Activated CD4-positive, CD25-positive, alpha-beta regulatory T cell (primary cell): ENCODE data around the gene HNRNPUL1.
"Not testable (repeated sequence)": the region's sequence is repeated elsewhere in the genome, so short reads cannot be mapped to it uniquely, and the experiment has no call there.

Source experiments
- DNase-seq, 4 experiments: peaks; one replicate each; lab custom pipeline; 2025; lab: John Stamatoyannopoulos, UW

HNRNPUL1 gene

DNA sequence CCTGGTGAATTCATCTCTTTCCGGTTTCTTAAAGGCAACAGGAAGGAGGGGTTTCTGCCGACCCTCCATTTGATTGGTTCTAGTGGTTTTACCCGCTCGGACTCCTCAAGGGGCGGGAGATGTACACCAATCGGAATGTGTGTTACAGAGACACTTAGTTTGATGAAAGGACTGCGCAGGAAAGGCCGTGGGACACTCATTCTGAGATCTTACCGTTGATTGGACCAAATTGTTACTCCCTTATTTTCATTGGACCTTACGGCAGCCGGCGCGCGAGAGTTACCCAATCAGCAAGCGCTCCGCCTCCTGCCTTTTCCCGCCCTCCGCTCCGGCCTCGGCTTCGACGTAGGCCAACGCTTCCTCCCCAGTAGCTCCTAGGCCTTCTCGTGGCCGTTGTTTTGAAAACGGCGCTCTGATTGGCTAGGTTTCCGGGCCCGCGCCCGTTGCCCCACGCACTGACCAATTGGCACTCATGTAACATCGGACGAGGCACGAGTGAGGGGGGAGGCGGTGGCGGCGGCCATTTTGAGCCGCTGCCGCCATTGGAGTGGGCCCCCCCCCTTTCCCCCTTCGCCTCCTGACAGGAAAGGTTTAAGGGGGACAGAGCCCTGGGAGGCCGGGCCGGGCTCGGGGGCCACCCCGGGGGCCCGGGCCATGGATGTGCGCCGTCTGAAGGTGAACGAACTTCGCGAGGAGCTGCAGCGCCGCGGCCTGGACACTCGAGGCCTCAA is at the start of gene HNRNPUL1:
Gene HNRNPUL1 (plus strand): TSS at position 523 of the 731 bp plus-strand sequence. CDS start 132 bp downstream, at position 655.
- peak; percentile 96 to 98 (median 97) for DNase-seq

DNA sequence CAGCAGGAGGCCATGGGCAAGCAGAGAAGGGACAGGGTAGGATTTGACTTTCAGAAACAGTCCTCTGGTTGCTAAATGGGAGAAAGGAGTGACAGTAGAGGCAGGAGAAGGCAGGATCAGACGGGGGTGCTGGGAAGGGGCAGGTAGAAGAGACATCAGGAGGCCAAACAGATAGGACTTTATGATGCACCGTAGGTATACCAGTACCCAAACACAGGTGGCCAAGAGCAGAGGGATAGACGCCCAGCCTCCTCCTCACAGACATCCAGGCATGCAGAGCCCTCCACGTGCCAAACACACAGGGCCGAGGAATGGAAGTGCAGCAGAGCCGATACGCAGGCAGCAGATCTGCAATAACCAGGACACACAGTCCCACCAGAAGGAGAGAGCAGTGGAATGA is 46.4 kb upstream of the HNRNPUL1 start:
- no peak for DNase-seq

DNA sequence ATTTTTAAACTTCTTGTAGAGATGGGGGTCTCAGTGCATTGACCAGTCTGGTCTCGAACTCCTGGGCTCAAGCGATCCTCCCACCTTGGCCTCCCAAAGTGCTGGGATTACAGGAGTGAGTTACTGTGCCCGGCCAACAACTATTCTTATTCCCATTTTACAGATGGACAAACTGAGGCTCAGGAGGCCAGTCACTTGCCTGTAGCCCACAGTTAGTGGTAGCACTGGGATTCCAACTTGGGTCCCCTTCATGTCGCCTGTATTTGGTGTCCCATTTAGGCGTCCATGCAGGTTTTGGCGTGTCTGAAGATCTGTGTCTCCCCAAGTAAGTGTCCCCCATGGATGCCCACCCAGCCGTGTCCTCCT is 45.9 kb upstream of the HNRNPUL1 start:
- no peak for DNase-seq

DNA sequence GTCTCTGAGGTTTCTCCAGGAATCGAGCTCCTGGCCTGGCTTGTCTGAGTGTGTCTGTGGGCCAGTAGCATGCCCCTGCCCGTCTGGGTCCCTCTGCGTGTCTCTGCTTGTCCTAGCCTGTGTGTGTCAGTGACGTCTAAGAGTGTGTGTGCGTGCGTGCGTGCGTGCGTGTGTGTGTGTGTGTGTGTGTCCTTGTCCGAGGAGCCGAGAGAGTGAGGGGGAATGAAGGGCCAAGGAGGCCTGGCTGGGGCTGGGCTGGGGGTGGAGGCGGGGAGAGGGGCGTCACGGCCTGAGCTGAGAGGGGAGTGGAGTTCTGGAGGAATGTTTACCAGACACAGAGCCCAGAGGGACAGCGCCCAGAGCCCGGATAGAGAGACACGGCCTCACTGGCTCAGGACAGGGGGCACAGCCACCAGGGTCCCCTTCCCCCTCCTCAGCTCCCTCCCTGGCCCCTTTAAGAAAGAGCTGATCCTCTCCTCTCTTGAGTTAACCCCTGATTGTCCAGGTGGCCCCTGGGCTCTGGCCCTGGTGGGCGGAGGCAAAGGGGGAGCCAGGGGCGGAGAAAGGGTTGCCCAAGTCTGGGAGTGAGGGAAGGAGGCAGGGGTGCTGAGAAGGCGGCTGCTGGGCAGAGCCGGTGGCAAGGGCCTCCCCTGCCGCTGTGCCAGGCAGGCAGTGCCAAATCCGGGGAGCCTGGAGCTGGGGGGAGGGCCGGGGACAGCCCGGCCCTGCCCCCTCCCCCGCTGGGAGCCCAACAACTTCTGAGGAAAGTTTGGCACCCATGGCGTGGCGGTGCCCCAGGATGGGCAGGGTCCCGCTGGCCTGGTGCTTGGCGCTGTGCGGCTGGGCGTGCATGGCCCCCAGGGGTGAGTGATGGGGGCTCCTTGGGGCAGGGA is 45.3 kb upstream of the HNRNPUL1 start, which contains the start of gene AXL:
Gene AXL (plus strand): TSS at position 609 of the 893 bp plus-strand sequence. CDS start 170 bp downstream, at position 779.
- no peak for DNase-seq

DNA sequence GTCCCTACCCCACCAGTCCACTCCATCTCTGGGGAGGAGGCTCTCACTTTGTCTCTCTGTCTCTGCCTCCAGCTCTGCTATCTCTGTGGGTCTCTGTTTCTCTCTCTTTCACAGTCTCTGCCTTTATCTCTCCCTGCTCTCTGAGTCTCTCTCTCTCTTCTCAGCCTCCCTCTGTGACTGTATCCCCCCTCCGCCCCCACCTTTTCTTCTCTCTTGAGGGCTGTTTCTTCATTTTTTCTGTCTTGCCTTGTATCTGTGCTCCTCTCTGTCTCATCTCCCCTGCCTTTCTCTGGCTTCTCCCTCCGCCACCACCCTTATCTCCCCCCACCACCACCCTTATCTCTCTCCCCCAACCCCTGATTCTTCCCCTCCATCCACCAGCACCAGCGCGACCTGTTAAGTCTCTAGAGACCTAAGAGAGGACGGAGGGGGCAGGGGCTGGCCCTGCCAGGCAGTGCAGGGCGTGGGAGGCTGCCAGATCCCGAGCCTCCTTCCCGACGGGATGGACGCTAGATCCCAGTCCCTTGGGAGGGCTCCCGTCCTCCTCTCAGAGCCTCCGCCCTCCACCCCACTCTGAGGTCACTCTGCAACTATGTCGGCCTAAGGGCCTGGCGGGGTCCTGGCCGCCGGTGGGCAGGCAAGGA is 44.1 kb upstream of the HNRNPUL1 start:
- no peak for DNase-seq

DNA sequence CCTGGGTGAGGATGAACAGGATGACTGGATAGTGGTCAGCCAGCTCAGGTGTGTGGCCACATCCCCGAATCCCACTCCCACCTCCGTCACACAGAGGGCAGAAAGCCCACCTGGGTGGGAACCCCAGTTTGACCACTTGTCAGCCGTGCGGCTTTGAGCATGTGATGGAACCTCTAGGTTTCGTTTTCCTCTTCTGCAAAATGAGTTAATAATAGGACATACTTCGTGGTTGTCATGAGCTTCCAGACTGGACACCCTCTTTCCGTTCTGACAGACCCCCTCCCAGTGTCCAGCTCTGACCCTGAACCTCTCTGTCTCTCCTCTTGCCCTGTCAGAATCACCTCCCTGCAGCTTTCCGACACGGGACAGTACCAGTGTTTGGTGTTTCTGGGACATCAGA is 43.4 kb upstream of the HNRNPUL1 start:
- no peak for DNase-seq

DNA sequence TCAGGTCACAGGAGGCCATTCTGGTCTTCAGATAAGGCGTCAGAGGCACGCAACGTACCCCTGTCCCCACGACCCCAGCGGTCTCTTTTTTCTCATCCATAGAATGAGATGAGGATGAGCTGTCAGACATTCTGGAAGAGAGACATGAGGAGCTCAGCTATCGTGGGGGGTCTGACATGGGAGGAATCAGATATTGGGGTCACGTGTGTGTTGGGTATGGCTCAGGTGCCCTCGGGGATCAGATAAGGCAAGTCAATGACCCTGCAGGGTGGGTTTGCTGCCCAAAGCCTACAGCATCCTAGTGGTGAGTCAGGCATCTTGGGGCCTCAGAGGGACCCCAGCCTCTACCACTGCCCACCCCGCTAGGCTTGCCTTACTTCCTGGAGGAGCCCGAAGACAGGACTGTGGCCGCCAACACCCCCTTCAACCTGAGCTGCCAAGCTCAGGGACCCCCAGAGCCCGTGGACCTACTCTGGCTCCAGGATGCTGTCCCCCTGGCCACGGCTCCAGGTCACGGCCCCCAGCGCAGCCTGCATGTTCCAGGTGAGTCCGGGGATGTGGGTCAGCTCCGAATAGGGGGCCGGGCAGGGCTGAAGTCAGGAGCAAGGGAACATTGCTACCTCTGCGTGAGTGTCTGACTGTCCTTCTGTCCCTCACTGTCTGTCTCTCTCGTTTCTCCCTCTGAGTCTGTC is 42.5 kb upstream of the HNRNPUL1 start:
- no peak for DNase-seq

DNA sequence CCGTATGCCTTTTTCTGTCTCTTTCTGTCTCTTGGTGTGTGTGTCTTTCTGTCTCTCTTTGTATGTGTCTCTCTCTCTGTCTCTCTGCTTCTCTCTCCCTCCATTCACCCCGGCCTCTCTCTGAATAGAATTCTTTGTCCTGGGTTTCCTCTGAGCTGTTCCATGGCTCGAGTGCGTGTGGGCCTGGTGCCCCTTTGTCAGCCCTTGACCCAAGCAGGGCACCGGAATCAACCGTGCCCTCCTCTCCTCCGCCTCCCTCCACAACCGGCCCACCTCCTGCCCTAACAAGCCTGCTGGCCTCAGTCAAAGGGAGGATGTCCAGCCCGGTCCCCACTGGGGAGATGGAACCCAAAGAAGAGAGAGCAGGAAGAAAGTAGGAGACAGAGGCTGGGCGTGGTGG is 41.9 kb upstream of the HNRNPUL1 start:
- no peak for DNase-seq

DNA sequence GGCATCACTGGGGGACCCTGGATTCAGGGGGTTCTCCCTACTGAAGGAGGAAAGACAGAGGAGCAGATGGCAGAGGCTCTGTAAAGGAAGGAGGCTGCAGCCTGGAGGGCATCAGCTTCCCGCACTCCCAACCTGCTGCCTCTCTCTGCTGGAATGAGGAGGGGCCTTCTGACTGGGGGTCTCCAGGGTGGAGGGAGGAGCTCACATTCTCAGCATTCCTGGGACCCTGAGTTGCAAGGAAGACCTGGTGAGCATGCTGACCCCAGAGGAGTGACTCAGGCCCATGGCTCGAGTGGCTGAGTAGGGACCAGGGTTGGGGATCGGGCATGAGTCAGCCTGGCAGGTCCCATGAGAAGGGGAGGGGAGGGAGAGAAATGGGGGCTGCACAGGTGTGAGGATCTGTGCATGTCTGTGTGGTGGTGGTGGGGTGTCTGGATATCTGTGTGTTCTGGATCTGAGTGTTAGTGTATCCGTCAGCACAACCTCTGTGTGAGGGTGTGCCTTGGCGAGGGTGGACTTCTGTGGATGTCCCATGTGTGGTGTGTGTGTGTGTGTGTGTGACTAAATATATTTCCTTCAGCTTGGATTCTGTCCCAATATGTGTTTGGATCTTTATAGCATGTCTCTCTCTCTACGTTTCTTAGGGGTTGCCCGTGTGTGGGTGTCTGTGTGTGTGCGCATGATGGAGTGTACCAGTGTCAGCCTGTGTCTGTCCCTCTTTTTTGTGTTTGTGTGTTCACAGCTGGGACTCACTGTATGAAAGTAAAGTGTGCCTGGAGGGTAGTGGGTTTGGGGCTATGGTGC is 40.5 kb upstream of the HNRNPUL1 start:
- no peak for DNase-seq

DNA sequence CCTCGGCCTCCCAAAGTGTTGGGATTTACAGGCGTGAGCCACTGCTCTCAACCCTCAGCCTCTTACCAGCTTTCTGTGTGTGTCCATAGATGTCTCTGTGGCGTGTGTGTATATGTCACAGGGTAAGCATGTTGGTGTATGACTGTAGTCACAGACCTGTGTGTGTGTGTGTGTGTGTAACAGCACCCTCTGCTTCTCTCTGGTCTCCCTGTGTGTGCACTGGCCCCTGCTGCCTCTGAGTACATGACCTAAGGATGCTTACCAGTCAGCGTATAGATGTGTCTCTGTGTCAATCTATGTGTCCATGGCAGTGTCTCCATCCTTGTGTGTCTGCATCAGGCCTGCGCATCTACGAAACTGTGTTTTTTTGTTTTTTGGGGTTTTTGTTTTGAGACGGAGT is 39.5 kb upstream of the HNRNPUL1 start:
- no peak for DNase-seq

DNA sequence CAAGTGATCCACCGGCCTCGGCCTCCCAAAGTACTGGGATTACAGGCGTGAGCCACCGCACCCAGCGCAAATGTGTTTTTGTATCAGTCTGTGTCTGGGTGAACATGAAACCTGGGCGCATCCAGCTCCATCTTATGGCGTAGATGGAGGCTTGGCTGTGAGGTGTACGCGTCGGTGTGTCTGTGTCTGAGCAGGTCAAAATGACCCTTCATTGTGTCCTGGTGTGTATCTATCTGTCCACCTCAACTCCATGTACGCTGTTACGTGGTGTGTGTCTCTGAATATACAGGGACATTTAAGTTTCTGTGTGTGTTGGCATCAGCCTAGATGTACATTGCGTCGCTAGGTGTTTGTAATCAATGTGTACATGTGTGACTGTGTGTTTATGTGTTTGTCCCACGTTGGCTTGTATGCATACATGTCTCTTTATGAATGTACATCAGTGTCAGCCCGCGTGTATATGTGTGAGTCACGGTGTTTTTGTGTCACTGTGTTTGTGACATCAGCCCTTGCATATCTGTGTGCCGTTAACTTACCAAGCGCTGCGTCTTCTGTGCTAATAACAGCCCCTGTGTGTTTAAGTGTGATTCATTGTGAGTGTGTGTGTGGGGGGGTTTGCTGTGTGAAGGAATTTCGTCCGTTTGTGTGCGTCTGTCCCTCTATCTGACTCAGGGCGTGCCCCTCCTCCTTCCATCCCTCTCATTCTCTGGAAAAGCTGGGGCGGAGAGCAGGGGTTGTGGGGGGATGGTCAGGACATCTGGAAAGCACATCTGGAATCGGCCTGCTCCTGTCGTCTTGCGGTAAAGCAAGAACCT is 38.7 kb upstream of the HNRNPUL1 start:
- DNase-seq = peak in 2 of 4 experiments; percentile 7 to 41

DNA sequence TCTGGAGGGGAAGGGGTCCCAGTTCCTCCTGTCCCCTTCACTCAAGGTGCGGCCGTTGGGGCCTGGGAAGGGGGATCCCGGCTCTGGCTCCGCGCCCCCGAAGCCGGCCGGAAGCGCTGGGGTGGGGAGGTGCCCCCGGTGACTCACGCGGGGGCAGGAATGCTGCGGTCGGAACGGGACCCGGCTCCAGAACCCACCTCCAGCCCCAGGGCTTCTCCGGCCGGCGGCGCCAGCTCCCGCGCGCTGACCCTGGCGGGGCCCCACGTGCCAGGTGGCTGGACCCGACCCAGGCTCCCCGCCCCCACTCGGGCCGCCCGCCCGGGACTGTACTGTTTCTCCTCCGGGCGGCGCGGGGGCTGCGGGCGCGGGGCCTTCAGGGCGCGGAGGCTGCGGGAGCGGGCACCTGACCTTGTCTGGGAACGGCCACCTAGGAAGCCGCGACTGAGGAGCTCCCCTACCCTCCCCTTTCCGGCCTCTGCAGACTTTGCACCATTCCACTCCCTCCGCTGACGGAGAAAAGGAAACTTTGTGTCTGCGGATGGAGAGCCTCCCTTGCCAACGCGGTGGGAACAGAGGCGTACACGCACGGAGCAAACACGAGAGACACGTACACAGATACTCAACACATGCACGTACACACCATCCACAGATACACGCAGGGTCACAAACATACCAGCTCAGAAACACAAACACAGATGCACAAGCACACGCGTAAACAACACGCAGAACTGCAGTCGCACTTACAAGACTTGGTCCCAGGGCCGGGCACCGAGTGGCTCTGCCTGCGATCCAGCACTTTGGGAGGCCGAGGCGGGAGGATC is 37.9 kb upstream of the HNRNPUL1 start:
- peak in 1 of 4 experiments; percentile 8 for DNase-seq

DNA sequence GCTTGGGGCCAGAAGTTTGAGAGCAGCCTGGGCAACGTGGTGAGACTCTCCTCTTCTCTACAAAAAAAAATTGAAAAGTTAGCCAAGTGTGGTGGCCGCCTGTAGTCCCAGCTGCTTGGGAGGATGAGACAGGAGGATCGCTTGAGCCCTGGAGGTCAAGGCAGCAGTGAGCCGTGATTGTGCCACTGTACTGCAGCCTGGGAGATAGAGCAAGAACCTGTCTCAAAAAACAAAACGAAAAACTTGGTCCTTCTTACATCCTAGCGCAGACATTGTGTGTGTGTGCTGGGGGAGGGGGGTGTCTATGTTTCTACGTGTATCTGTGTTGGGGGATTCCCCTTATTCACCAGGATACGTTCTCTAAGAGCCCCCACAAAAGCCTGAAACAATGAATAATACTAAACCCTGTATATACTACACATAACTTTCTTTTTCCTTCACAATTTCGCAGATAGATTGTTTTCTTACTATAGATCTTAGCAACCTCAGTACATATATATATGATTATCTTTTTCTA is 37.2 kb upstream of the HNRNPUL1 start:
- DNase-seq = no peak

DNA sequence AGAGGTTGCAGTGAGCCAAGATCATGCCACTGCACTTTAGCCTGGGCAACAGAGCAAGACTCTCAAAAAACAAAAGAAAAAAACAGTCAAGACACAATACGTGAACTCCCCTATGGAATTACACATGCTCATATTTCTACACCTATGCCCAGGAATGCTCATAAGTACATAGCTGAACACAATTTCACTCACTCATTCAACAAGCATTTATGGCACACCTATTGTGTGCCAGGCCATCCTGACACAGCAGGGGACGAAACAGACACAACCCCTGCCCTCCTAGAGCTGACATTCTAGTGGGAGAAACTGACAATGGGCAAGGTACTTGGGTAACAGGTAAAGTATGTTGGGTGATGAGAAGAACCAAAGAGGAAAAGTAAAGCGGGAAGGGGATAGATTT is 35.7 kb upstream of the HNRNPUL1 start:
- no peak for DNase-seq

DNA sequence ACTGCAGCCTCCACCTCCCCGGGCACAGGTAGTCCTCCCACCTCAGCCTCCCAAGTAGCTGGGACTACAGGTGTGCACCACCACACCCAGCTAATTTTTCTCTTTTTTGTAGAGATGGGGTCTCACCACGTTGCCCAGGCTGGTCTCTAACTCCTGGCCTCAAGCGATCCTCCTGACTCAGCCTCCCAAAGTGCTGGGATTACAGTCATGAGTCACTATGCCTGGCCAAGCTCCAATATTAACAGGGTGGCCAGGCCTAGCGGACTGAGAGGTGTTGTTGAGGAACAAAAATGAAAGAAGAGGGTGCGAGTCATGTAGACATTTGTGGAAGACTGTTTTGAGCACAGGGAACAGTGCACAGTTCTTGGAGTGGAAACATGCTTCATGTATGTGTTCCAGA is 34.8 kb upstream of the HNRNPUL1 start:
- DNase-seq = not testable (repeated sequence)

DNA sequence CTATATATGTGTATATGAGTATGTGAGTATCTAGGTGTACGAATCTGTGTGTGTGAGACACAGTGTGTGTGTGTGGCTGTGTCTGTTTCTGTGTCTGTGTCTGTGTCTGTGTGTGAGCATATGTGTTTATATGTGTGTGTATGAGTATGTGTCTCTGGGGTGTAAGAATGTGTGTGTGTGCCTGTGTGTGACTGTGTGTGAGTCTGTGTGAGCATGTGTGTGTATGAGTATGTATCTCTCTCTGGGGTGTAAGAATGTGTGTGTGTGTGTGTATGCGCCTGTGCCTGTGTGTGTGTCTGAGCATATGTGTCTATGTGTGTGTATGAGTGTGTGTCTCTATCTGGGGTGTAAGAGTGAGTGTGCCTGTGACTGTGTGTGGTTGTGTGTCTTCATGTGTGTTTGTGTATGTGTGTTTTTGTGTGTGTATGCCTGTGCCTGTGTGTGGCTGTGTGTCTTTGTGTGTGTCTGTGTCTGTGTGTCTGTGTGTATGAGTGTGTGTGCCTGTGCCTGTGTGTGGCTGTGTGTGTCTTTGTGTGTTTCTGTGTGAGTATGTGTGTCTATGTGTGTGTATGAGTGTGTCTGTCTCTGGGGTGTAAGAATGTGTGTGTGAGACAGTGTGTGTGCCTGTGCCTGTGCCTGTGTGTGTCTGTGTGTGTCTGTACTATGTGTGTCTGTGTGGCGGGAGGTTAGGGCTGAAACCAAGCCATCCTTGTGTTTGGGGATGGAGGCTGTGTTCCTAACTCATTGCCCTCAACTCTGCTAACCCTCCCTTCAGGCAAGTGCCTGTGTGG is 33.9 kb upstream of the HNRNPUL1 start:
- no peak for DNase-seq

DNA sequence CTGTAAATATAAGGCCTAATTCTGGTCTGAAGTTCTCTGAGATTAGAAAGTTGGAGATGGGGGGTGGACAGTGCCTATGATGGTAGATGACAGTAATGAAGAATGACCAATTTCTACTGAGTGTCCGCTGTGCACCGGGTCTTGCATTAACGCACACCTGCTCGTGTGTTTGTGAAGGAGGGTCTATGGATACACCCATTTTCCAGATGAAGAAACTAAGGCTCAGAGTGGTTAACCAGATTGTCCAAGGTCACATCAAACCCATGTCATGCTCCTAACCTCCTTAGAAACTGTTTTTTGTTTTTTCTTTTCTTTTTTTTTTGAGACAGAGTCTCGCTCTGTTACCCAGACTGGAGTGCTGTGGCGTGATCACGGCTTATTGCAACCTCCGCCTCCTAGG is 31.5 kb upstream of the HNRNPUL1 start:
- no peak for DNase-seq

DNA sequence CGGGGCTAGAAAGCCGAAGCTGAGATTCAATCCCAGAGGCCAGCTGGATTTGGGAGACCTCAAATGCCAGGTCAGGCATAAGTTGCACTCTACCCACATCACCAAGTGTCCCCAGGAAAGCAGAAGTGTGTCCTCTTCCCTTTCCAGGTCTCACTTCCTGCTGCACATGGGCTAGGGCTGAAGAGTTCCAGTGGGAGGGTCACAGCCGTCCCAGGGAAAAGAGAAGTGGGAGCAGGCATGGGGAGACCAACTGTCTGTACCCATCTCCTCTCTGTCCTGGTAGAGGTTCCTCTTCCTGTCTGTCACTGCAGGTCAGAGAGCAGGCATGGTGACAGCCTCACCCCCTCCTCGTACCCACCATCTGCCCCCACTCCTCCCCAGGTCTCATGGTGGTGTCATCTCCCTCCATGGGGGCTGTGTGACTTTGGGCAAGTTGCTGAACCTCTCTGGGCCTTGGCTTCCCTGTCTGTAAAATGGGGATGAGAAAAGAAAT is 30.4 kb upstream of the HNRNPUL1 start:
- no peak for DNase-seq
